Activated naive CD4-positive, alpha-beta T cell treated with anti-CD3 and anti-CD28 coated beads, Interleukin-2, amount 50 U/mL, for 16 hours (primary cell): ENCODE results near the gene ZBTB25.
"Not testable (repeated sequence)": the region's sequence is repeated elsewhere in the genome, so short reads cannot be mapped to it uniquely, and the experiment has no call there.

ENCODE experiments used
- DNase-seq: peaks from one replicate; pipeline ENCODE4 v3.0.0-alpha.2; 2020

The ZBTB25 gene, protein sequence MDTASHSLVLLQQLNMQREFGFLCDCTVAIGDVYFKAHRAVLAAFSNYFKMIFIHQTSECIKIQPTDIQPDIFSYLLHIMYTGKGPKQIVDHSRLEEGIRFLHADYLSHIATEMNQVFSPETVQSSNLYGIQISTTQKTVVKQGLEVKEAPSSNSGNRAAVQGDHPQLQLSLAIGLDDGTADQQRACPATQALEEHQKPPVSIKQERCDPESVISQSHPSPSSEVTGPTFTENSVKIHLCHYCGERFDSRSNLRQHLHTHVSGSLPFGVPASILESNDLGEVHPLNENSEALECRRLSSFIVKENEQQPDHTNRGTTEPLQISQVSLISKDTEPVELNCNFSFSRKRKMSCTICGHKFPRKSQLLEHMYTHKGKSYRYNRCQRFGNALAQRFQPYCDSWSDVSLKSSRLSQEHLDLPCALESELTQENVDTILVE

DNA sequence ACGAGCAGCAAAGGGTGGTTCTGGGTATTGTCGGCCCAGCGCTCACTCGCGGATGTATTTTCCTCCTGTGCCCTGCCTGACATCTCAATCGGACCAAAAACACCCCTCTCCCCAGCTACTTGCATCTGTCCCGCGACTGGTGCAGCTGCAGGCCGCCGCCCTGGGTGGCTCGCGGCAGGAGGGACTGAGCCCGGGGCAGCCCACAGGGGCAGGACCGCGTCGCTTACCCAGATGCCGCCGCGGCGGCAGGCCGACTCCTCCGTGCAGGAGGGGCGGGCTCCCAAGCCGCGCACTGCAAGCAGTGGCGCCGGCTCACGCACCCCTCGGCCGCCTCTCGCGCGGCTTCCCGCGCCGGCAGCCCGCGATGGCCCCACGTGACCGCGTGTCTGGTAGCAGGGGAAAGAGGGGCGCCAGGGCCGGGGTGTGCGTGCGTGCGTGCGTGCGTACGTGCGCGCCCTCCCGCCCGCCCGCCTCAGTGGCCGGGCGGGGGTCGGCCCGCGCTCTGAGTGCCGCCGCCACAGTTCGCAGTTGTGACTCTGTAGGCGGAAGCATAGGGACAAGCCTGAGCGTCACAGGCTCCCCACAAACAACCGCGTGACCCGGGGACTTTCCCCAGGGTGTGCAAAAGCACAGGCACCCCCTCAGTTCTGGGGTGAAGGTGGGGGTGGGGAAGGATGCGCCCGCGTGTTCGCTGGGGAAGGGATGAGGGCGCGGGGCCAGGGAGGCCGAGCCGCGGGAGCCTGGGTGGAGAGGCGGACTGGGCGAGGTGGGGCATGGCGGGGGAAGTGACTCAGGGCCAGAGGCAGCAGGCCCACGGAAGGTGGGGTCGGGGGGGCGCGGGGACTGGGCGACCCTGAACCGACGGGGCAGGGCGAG, at the start of gene ZBTB25:
ZBTB25 (minus strand) TSS at position 405 of the 876 bp plus-strand sequence. CDS start 13,305 bp downstream, outside the sequence.
- peak; percentile 93 for DNase-seq

DNA sequence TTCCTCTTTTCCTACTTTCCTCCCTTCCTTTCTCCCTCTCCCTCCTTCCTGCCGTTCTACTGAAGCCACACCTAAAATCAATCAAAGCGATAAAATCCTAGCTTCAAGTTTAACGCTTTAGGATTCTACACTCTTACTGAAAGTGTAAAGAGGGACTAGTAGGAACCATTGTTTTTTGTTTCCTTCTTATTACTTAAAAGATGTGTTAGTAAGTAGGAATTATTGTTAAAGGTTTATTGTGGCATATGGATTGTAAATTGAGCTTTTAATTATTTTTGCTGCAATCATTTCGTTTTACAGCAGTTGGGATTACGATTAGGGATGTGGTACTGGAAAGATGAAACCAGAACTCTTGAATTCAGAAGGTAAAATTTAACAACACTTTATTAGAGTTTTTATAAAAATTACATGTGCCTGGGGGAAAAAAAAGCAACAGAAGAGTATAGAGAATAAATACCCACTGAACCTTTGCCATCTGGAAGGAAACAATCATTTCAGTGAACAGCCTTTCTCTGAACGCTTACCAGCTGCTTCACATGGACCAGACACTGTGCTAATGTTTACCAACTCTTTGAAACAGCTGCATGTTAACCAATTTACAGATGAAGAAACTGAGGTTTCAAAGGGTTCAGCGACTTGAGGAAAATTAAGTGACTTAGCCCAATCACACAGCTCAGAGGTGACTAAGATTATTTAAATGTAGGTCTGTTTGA, 47.1 kb upstream of the ZBTB25 start:
- DNase-seq: no peak

DNA sequence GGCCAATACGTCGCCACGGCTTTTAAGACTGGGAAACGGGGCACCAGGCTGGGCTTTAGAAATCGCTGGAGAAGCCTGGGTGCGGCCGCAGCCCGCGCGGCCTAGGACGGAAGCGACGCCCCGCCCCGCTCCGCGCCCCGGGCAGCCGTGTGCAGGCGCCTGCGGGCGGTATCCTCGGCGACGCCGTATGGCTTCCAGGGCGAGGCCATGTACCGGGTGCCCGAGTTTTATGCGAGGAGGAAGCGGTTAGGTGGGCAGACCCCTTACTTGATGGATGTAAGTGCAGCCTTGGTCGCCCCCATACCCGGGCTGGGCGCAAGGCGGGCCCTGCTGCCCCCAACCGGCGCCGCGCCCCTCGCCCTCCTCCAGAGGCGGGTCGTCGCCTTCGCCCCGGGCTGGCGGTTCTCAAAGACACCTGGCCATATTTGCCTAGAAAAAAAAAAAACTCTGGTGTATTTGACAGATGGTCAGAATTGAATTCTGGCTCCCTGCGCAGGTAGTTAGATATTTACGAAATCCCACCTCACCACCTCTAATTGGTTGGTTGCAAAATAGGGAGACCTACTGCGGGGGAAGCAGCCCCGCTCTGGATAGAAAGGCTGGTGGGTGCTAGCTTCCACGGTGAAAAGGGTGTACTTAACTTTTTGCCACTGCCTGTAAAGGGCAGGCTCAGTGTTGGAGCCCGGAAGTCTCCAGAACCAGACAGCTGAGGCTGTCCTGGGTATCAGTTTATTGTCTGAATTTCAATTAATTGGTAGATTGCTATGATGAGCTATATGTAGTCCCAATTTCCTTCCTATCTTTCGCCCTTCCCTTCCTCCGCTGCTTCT, 46.4 kb upstream of the ZBTB25 start, which contains the start of gene PPP1R36:
PPP1R36 (plus strand) TSS at position 171 of the 830 bp plus-strand sequence; CDS start at position 208, 37 bp downstream.
- peak; percentile 52 for DNase-seq

DNA sequence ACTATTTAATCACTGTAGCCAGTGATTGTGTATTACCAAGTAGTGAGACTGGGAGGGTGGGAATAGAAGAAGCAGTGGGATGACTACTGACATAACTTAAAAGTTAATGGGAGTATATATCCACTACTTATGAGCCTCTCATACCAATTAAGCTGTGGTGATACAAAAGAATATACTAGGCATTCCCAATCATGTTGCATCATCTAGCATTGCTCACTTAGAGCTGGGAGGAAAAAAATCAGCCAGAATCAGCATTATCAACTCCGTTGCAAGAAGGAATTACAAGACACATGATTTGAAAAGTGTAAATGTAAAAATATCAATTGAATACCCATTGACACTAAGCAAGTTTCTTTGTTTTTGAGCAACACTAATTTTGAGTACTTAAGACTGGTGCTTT, 45.4 kb upstream of the ZBTB25 start:
- no peak for DNase-seq

DNA sequence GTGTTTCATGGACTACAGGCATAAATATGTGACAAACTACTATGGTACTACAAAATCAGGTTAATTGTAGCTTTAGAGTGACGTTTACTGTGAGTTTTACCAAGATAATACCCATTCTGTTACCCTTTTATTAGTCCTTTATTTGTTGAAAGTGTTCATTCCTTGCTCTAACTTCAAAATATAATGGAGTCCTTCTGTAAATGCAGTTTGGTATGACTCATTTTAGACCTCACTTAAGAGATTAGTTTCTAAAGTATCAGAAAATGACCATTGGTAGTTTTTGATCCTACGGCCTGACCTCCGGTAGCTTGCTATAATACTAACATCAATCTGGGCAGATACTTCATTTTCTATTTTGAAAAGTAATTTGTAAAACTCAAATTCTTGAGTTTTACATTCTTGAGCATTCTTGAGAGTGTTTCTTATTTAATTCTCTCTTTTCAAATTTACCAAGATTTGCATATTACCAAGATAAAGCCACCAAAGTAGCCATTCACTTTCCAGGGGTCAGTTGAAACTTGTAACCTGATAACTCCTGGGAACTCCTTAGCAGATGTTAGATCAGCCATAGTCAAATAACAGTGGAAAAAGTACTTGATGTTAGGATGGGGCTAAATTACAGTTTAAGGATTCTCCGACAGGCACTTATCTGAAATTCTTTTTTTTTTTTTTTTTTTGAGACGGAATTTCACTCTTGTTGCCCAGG, 41.1 kb upstream of the ZBTB25 start:
- DNase-seq: no peak

DNA sequence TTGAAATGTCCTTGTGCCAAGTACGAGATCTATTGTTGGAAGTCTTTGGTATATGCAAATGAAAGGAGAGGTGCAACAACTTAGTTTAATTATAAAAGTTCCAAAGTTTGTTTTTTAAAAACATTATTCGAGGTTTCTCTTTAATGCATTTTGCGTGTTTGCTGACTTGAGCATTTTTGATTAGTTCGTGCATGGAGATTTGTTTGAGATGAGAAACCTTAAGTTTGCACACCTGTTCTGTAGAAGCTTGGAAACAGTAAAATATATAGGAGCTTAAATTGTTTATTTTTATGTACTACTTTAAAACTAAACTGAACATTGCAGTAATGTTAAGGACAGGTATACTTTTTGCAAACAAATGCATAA, 39.2 kb upstream of the ZBTB25 start:
- DNase-seq: no peak

DNA sequence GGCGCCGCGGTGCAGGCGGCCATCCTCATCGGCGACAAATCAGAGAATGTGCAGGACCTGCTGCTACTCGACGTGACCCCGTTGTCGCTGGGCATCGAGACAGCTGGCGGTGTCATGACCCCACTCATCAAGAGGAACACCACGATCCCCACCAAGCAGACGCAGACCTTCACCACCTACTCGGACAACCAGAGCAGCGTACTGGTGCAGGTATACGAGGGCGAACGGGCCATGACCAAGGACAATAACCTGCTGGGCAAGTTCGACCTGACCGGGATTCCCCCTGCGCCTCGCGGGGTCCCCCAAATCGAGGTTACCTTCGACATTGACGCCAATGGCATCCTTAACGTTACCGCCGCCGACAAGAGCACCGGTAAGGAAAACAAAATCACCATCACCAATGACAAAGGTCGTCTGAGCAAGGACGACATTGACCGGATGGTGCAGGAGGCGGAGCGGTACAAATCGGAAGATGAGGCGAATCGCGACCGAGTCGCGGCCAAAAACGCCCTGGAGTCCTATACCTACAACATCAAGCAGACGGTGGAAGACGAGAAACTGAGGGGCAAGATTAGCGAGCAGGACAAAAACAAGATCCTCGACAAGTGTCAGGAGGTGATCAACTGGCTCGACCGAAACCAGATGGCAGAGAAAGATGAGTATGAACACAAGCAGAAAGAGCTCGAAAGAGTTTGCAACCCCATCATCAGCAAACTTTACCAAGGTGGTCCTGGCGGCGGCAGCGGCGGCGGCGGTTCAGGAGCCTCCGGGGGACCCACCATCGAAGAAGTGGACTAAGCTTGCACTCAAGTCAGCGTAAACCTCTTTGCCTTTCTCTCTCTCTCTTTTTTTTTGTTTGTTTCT, 38.6 kb upstream of the ZBTB25 start:
- peak; percentile 11 for DNase-seq

DNA sequence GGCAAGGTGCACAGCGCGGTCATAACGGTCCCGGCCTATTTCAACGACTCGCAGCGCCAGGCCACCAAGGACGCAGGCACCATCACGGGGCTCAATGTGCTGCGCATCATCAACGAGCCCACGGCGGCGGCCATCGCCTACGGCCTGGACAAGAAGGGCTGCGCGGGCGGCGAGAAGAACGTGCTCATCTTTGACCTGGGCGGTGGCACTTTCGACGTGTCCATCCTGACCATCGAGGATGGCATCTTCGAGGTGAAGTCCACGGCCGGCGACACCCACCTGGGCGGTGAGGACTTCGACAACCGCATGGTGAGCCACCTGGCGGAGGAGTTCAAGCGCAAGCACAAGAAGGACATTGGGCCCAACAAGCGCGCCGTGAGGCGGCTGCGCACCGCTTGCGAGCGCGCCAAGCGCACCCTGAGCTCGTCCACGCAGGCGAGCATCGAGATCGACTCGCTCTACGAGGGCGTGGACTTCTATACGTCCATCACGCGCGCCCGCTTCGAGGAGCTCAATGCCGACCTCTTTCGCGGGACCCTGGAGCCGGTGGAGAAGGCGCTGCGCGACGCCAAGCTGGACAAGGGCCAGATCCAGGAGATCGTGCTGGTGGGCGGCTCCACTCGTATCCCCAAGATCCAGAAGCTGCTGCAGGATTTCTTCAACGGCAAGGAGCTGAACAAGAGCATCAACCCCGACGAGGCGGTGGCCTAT, 37.8 kb upstream of the ZBTB25 start:
- peak; percentile 14 for DNase-seq

DNA sequence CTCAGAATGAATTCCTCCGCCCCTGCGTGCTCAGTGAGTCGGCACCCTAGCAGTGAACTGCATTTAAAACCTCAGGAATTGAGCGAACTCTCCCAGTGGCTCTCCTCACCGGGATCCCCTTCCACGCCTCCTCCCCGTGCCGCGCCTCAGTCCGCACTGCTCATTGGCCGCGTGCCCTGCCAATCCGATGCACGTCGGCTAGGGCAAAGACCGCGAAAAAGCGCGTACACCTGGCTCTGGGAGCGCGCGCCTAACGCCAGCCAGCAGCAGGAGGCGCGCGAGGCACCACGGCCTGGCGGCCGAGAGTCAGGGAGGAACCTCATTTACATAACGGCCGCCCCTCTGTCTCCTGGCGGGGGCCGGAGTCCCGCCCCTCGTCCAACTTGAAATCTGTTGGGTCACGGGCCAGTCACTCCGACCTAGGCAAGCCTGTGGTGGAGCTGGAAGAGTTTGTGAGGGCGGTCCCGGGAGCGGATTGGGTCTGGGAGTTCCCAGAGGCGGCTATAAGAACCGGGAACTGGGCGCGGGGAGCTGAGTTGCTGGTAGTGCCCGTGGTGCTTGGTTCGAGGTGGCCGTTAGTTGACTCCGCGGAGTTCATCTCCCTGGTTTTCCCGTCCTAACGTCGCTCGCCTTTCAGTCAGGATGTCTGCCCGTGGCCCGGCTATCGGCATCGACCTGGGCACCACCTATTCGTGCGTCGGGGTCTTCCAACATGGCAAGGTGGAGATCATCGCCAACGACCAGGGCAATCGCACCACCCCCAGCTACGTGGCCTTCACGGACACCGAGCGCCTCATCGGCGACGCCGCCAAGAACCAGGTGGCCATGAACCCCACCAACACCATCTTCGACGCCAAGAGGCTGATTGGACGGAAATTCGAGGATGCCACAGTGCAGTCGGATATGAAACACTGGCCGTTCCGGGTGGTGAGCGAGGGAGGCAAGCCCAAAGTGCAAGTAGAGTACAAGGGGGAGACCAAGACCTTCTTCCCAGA, 36.9 kb upstream of the ZBTB25 start, which contains the start of gene HSPA2:
HSPA2 (plus strand) TSS at position 534 of the 995 bp plus-strand sequence; CDS start at position 643, 109 bp downstream.
- peak; percentile 96 for DNase-seq

DNA sequence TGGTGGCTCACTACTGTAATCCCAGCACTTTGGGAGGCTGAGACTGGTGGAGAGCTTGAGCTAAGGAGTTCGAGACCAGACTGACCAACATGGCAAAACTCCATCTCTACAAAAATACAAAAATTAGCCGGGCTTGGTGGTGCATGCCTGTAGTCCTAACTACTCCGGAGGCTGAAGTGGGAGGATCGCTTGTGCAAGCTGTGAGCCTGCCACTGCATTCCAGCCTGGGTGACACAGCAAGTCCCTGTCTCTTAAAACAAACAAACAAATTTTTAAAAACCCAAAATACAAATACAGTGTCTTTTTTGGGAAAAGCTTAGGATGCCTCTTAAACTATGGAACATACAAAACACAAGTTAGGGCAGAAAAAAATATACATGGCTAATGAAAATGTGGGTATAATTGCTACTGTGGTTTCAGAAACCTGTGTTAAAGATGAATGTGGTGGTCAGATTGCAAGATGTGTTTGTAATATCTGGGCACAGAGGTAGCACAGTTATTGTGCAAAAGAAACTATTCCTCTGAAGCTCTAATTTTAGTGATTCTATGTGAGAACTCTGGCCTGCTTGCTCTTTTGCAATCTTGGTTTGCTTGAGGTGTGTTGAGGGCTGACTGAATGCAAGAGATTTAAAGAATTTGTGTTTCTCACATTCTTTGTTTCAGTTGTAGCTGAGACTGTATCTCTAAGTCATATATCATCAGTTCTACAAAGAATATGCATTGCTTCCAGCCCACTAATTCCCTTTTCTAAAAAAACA, 33.0 kb upstream of the ZBTB25 start:
- DNase-seq: no peak

DNA sequence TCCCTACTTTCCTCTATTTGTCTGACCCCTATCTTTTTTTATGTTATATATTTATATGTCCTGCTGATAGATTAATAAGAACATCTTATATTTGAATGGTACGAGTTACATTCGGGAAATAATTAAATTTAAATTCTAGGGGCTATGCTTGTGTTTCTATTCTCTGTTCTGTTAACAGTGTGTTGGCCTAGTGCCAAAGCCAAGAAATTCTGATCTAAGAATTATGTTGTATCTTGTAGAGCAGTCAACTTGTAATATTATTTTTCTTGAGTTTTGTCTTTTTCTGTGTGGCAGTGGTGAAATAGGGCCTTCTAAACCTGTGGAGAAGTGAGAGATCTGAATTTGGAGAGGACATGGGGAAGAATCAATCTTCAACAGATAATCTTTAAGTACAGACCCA, 27.9 kb upstream of the ZBTB25 start:
- DNase-seq: no peak

DNA sequence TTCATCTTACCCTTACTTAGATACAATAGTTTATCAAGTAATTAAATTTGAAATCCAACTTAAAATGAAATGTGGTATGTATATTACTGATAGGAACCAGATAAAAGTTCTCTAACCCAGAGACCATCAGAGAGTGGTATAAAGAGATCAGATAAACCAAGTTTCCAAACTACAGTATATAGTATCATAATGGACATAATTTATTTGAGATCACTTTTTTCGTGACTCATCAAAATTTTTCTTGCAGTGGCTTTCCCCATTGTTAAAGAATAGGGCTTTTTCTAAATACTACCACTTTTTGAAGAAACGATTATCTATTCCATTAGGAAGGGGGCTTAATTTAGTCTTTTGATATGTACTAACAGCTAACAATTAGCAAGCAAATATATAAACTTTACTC, 21.7 kb upstream of the ZBTB25 start:
- no peak for DNase-seq

DNA sequence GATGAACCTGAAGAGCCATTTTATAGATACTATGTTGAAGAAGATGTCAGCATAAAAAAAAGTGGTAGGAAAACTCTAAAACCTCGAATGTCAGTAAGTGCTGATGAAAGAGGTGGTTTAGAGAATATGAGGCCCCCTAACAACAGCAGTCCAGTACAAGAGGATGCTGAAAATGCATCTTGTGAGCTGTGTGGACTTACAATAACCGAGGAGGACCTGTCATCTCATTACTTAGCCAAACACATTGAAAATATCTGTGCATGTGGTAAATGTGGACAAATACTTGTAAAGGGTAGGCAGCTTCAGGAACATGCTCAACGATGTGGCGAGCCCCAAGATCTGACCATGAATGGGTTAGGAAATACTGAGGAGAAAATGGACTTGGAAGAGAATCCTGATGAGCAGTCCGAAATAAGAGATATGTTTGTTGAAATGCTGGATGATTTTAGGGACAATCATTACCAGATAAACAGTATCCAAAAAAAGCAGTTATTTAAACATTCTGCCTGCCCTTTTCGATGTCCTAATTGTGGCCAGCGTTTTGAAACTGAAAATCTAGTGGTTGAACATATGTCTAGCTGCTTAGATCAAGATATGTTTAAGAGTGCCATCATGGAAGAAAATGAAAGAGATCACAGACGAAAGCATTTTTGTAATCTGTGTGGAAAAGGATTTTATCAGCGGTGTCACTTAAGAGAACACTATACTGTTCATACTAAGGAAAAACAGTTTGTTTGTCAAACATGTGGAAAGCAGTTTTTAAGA, 19.1 kb upstream of the ZBTB25 start:
- DNase-seq: no peak

DNA sequence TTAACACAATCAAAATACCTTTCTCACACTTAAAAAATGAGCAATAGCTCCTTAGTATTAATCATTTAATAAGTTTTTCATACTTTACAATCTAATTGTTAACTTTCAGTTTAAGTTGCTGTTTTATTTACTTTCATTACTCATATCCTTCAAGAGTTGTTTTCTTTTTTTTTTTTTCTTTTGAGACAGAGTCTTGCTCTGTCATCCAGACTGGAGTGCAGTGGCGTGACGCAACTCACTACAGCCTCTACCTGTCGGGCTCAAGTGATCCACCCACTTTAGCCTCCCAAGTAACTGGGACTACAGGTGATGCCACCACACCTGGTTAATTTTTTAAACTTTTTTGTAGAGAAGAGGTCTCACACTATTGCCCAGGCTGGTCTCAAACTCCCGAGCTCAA, 17.1 kb upstream of the ZBTB25 start:
- DNase-seq: no peak

DNA sequence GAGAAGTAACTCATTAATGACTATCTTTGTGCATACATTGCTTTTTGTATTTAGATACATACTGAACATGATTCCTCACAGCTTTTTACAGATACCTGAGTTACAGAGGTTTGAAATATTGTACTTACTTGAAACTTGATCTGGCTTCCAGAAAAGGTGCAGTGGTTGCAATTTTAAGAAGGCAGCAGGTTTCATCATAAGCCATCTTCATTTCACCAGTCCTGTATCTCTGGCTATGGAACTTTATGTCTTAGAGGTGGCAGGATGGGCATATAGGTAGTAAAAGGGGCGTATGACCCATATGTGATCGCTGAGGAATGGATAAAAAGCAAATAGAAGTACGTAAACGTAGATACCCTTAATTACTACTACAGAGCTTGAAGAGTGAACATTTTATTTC, 14.6 kb upstream of the ZBTB25 start:
- no peak for DNase-seq

DNA sequence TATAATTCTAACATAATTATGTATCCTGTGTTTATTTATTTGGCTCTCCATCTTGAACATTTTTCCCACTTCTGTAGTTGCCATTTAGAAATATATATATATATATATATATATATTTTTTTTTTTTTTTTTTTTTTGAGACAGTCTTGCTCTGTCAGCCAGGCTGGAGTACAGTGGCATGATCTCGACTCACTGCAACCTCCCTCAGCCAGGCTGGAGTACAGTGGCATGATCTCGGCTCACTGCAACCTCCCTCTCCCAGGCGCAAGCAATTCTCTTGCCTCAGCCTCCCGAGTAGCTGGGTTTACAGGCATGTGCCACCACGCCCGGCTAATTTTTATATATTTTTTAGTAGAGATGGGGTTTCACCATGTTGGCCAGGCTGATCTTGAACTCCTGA, 14.0 kb upstream of the ZBTB25 start:
- DNase-seq: not testable (repeated sequence)

DNA sequence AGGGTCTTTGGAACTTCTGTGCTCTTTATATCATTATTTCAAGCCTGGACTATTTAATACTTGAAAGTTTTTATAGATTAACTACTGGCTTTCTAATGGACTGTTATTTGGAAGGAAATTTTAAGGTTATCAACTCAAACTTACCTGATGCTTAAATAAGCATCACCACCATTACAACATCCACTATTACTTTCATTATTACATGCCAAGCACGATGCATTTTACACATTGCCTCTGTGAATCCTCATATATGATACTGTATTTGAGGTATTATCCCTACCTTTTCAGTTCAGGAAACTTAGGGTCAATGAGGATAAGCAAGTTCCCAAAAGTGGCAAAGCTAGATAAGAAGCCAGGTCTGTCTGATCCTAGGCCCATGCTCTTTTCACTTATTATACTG, 13.3 kb upstream of the ZBTB25 start:
- no peak for DNase-seq
